ENCODE results near the gene PLEKHG4B. TPM values are rescaled to one million over a fixed set of nuclear protein-coding genes. Genes with fewer than 3 reads are reported as not detected.
"Not testable (repeated sequence)": the region's sequence is repeated elsewhere in the genome, so short reads cannot be mapped to it uniquely, and the experiment has no call there.

The PLEKHG4B gene
- total RNA-seq, 1 donor from 2014 or later = not detected

GRCh38 chr5:96976-97660 lies 5.2 kb downstream of the PLEKHG4B start:
- Mint-ChIP-seq H3K4me1 (no peaks in the 10 kb centered on the region), H3K9me3 (no peaks in the 10 kb centered on the region), H3K27me3 (peaks cover 28% of the 10 kb centered on the region), H3K27ac (no peak overlapping the region), H3K36me3 (ENCODE audit: low read depth) (no peaks in the 10 kb centered on the region), H3K4me3 (no peak overlapping the region)
- intact Hi-C loops (cut with micrococcal nuclease) = no loop called here
- no peak for DNase-seq

- Mint-ChIP-seq H3K9me3 (no peaks in the 10 kb centered on the region), H3K4me1 (no peaks in the 10 kb centered on the region), H3K36me3 (ENCODE audit: low read depth) (no peaks in the 10 kb centered on the region), H3K27me3 (peaks cover 22% of the 10 kb centered on the region), H3K27ac (no peak overlapping the region), H3K4me3 (no peak overlapping the region)
- intact Hi-C loops (cut with micrococcal nuclease) = no loop called here
- DNase-seq = no peak
These were observed 7.8 kb downstream of the PLEKHG4B start for GRCh38 chr5:99815-100214.

GRCh38 chr5:102411-103043 lies 10.6 kb downstream of the PLEKHG4B start:
- Mint-ChIP-seq H3K4me1 (no peaks in the 10 kb centered on the region), H3K27ac (no peak overlapping the region)

GRCh38 chr5:104106-104505 lies 12.1 kb downstream of the PLEKHG4B start:
- intact Hi-C loops (cut with micrococcal nuclease); H3K9me3 Mint-ChIP-seq; H3K4me1 Mint-ChIP-seq; H3K36me3 Mint-ChIP-seq (ENCODE audit: low read depth); H3K27ac Mint-ChIP-seq; H3K4me3 Mint-ChIP-seq: not testable (repeated sequence)
- DNase-seq = peak; percentile 22
- peaks cover 18% of the 10 kb centered on the region for H3K27me3 Mint-ChIP-seq

More at GRCh38 chr5:102411-103043, 10.6 kb downstream of the PLEKHG4B start:
- no peaks in the 10 kb centered on the region for H3K9me3 Mint-ChIP-seq
- no peaks in the 10 kb centered on the region for H3K36me3 Mint-ChIP-seq (ENCODE audit: low read depth)
- peaks cover 18% of the 10 kb centered on the region for H3K27me3 Mint-ChIP-seq
- no peak overlapping the region for H3K4me3 Mint-ChIP-seq
- intact Hi-C loops (cut with micrococcal nuclease) = no loop called here
- peak; percentile 44 for DNase-seq

- H3K4me1 Mint-ChIP-seq = no peaks in the 10 kb centered on the region
- no peak overlapping the region for H3K4me3 Mint-ChIP-seq
- peaks cover 14% of the 10 kb centered on the region for H3K27me3 Mint-ChIP-seq
- intact Hi-C loops (cut with micrococcal nuclease) = no loop called here
- DNase-seq = peak; percentile 41
- H3K36me3 Mint-ChIP-seq (ENCODE audit: low read depth) = no peaks in the 10 kb centered on the region
- no peak overlapping the region for H3K27ac Mint-ChIP-seq
- H3K9me3 Mint-ChIP-seq = no peaks in the 10 kb centered on the region
These were observed 12.9 kb downstream of the PLEKHG4B start for GRCh38 chr5:104778-105296.

- peak; percentile 39 for DNase-seq
- Mint-ChIP-seq H3K4me1 (no peaks in the 10 kb centered on the region), H3K27ac (no peak overlapping the region), H3K27me3 (peaks cover 13% of the 10 kb centered on the region), H3K36me3 (ENCODE audit: low read depth) (no peaks in the 10 kb centered on the region), H3K4me3 (no peak overlapping the region), H3K9me3 (no peaks in the 10 kb centered on the region)
- intact Hi-C loops (cut with micrococcal nuclease) = no loop called here
These were observed 13.6 kb downstream of the PLEKHG4B start for GRCh38 chr5:105504-106070.

- no peaks in the 10 kb centered on the region for H3K9me3 Mint-ChIP-seq
- H3K4me3 Mint-ChIP-seq = no peak overlapping the region
- peak; percentile 40 for DNase-seq
- H3K4me1 Mint-ChIP-seq = no peaks in the 10 kb centered on the region
- no peaks in the 10 kb centered on the region for H3K36me3 Mint-ChIP-seq (ENCODE audit: low read depth)
- intact Hi-C loops (cut with micrococcal nuclease) = no loop called here
- peaks cover 10% of the 10 kb centered on the region for H3K27me3 Mint-ChIP-seq
- H3K27ac Mint-ChIP-seq = no peak overlapping the region
These were observed 14.6 kb downstream of the PLEKHG4B start for GRCh38 chr5:106587-106986.

GRCh38 chr5:107526-107925 lies 15.6 kb downstream of the PLEKHG4B start:
- Mint-ChIP-seq H3K27me3 (peaks cover 8% of the 10 kb centered on the region), H3K4me1 (no peaks in the 10 kb centered on the region), H3K36me3 (ENCODE audit: low read depth) (no peaks in the 10 kb centered on the region), H3K27ac (no peak overlapping the region), H3K4me3 (no peak overlapping the region), H3K9me3 (no peaks in the 10 kb centered on the region)
- intact Hi-C loops (cut with micrococcal nuclease) = no loop called here
- DNase-seq = no peak

- Mint-ChIP-seq H3K9me3 (no peaks in the 10 kb centered on the region), H3K27ac (no peak overlapping the region), H3K4me3 (no peak overlapping the region), H3K36me3 (ENCODE audit: low read depth) (no peaks in the 10 kb centered on the region), H3K4me1 (no peaks in the 10 kb centered on the region), H3K27me3 (peaks cover 2% of the 10 kb centered on the region)
- intact Hi-C loops (cut with micrococcal nuclease) = no loop called here
- DNase-seq = no peak
These were observed 17.9 kb downstream of the PLEKHG4B start for GRCh38 chr5:109826-110225.

GRCh38 chr5:110270-110888 lies 18.4 kb downstream of the PLEKHG4B start:
- no peaks in the 10 kb centered on the region for H3K4me1 Mint-ChIP-seq

GRCh38 chr5:111171-111570 lies 19.2 kb downstream of the PLEKHG4B start:
- peaks cover 4% of the 10 kb centered on the region for H3K27me3 Mint-ChIP-seq
- DNase-seq = no peak
- H3K36me3 Mint-ChIP-seq (ENCODE audit: low read depth) = no peaks in the 10 kb centered on the region
- intact Hi-C loops (cut with micrococcal nuclease) = no loop called here
- no peak overlapping the region for H3K27ac Mint-ChIP-seq
- H3K4me1 Mint-ChIP-seq = no peaks in the 10 kb centered on the region
- no peaks in the 10 kb centered on the region for H3K9me3 Mint-ChIP-seq
- H3K4me3 Mint-ChIP-seq = no peak overlapping the region

More at GRCh38 chr5:110270-110888, 18.4 kb downstream of the PLEKHG4B start:
- Mint-ChIP-seq H3K27me3 (peaks cover 2% of the 10 kb centered on the region), H3K4me3 (no peak overlapping the region), H3K27ac (no peak overlapping the region), H3K9me3 (no peaks in the 10 kb centered on the region), H3K36me3 (ENCODE audit: low read depth) (no peaks in the 10 kb centered on the region)
- intact Hi-C loops (cut with micrococcal nuclease) = no loop called here
- DNase-seq = no peak

GRCh38 chr5:119486-120097 lies 27.6 kb downstream of the PLEKHG4B start:
- no peaks in the 10 kb centered on the region for H3K36me3 Mint-ChIP-seq (ENCODE audit: low read depth)
- H3K27ac Mint-ChIP-seq = no peak overlapping the region
- no peaks in the 10 kb centered on the region for H3K4me1 Mint-ChIP-seq
- no peak for DNase-seq
- intact Hi-C loops (cut with micrococcal nuclease) = no loop called here
- peaks cover 10% of the 10 kb centered on the region for H3K27me3 Mint-ChIP-seq
- H3K4me3 Mint-ChIP-seq = no peak overlapping the region
- H3K9me3 Mint-ChIP-seq = peaks cover 12% of the 10 kb centered on the region

- intact Hi-C loops (cut with micrococcal nuclease) = no loop called here
- Mint-ChIP-seq H3K4me3 (no peak overlapping the region), H3K4me1 (no peaks in the 10 kb centered on the region), H3K27me3 (peaks cover 8% of the 10 kb centered on the region), H3K9me3 (peaks cover 16% of the 10 kb centered on the region), H3K36me3 (ENCODE audit: low read depth) (no peaks in the 10 kb centered on the region), H3K27ac (no peak overlapping the region)
- DNase-seq = no peak
These were observed 29.5 kb downstream of the PLEKHG4B start for GRCh38 chr5:121432-121831.

- Mint-ChIP-seq H3K4me1 (no peaks in the 10 kb centered on the region), H3K36me3 (ENCODE audit: low read depth) (no peaks in the 10 kb centered on the region), H3K27ac (no peak overlapping the region), H3K9me3 (peaks cover 12% of the 10 kb centered on the region), H3K4me3 (no peak overlapping the region), H3K27me3 (peaks cover 8% of the 10 kb centered on the region)
- DNase-seq = no peak
- intact Hi-C loops (cut with micrococcal nuclease) = no loop called here
These were observed 33.8 kb downstream of the PLEKHG4B start for GRCh38 chr5:125815-126214.
